Measurements from ENCODE around the gene LRP2BP.
"Not testable (repeated sequence)": the region's sequence is repeated elsewhere in the genome, so short reads cannot be mapped to it uniquely, and the experiment has no call there.

Gene LRP2BP

GRCh38 chr4:185369731-185370130 is 26.0 kb downstream of the LRP2BP start:
- no peak overlapping the region for H4K91ac ChIP-seq (ENCODE audit: low read length)
- no peak overlapping the region for H4K8ac ChIP-seq (ENCODE audit: low read length)
- no peak overlapping the region for H2AFZ ChIP-seq (ENCODE audit: low read depth, low read length)
- H3K23ac ChIP-seq (ENCODE audit: low read length in 2 of 2), result no peak overlapping the region
- H2BK12ac ChIP-seq (ENCODE audit: low read length in 2 of 2), result no peak overlapping the region
- no peaks in the 10 kb centered on the region for H3K27me3 ChIP-seq (ENCODE audit: control insufficient read depth in 1 of 2, insufficient read depth in 1 of 2, low read length in 2 of 2)
- H3K9me3 ChIP-seq (ENCODE audit: control insufficient read depth, low read length), result no peaks in the 10 kb centered on the region
- H3K36me3 ChIP-seq (ENCODE audit: control insufficient read depth in 1 of 2, insufficient read depth in 2 of 2, low read depth in 1 of 2, low read length in 2 of 2), result peaks cover 9 to 31% of the 10 kb centered on the region in 2 experiments
- H3K4me3 ChIP-seq (ENCODE audit: insufficient read depth in 1 of 2, low read depth in 1 of 2, low read length in 2 of 2), result no peak overlapping the region
- no peak overlapping the region for H3K14ac ChIP-seq (ENCODE audit: low read length in 2 of 2)
- H2BK120ac ChIP-seq (ENCODE audit: low read depth, low read length), result no peak overlapping the region
- no peaks in the 10 kb centered on the region for H3K79me1 ChIP-seq (replicated peaks; ENCODE audit: low read length, poor library complexity, severe bottlenecking)
- H3K4me1 ChIP-seq (ENCODE audit: control insufficient read depth, insufficient read depth, low read depth, low read length), result no peaks in the 10 kb centered on the region
- no peak overlapping the region for H2AK5ac ChIP-seq (ENCODE audit: low read length, severe bottlenecking)
- H2BK15ac ChIP-seq (ENCODE audit: low read depth, poor library complexity, severe bottlenecking), result no peak overlapping the region
- no peak overlapping the region for H2BK5ac ChIP-seq (ENCODE audit: low read depth, low read length, poor library complexity, severe bottlenecking)
- no peak overlapping the region for H3K4ac ChIP-seq (ENCODE audit: low read depth in 1 of 2, low read length in 2 of 2)
- no peak overlapping the region for H3K9ac ChIP-seq (ENCODE audit: low read length)
- no peak overlapping the region for H3K27ac ChIP-seq (ENCODE audit: low read length, poor library complexity, severe bottlenecking)
- DNase-seq, result no peak
- H3K4me2 ChIP-seq (ENCODE audit: low read length, poor library complexity, severe bottlenecking), result no peak overlapping the region
- H3K18ac ChIP-seq (ENCODE audit: low read depth in 1 of 2, low read length in 2 of 2), result no peak overlapping the region
- WGBS, result 90% methylated on average over 2 of the region's 3 CpGs

- H2AK5ac ChIP-seq (ENCODE audit: low read length, severe bottlenecking), result no peak overlapping the region
- no peak overlapping the region for H4K8ac ChIP-seq (ENCODE audit: low read length)
- H3K14ac ChIP-seq (ENCODE audit: low read length in 2 of 2), result no peak overlapping the region
- H2BK12ac ChIP-seq (ENCODE audit: low read length in 2 of 2), result no peak overlapping the region
- H3K4me3 ChIP-seq (ENCODE audit: insufficient read depth in 1 of 2, low read depth in 1 of 2, low read length in 2 of 2), result no peak overlapping the region
- no peak overlapping the region for H3K27ac ChIP-seq (ENCODE audit: low read length, poor library complexity, severe bottlenecking)
- no peak overlapping the region for H2BK120ac ChIP-seq (ENCODE audit: low read depth, low read length)
- H3K4ac ChIP-seq (ENCODE audit: low read depth in 1 of 2, low read length in 2 of 2), result no peak overlapping the region
- no peak overlapping the region for H2BK5ac ChIP-seq (ENCODE audit: low read depth, low read length, poor library complexity, severe bottlenecking)
- no peak overlapping the region for H2BK15ac ChIP-seq (ENCODE audit: low read depth, poor library complexity, severe bottlenecking)
- no peaks in the 10 kb centered on the region for H3K27me3 ChIP-seq (ENCODE audit: control insufficient read depth in 1 of 2, insufficient read depth in 1 of 2, low read length in 2 of 2)
- H3K4me1 ChIP-seq (ENCODE audit: control insufficient read depth, insufficient read depth, low read depth, low read length), result no peaks in the 10 kb centered on the region
- no peak overlapping the region for H3K9ac ChIP-seq (ENCODE audit: low read length)
- H3K79me1 ChIP-seq (replicated peaks; ENCODE audit: low read length, poor library complexity, severe bottlenecking), result no peaks in the 10 kb centered on the region
- H4K91ac ChIP-seq (ENCODE audit: low read length), result no peak overlapping the region
- H3K9me3 ChIP-seq (ENCODE audit: control insufficient read depth, low read length), result no peaks in the 10 kb centered on the region
- 85% methylated on average over 3 of the region's 5 CpGs for WGBS
- no peak overlapping the region for H3K23ac ChIP-seq (ENCODE audit: low read length in 2 of 2)
- H2AFZ ChIP-seq (ENCODE audit: low read depth, low read length), result no peak overlapping the region
- H3K4me2 ChIP-seq (ENCODE audit: low read length, poor library complexity, severe bottlenecking), result no peak overlapping the region
- peaks cover 3 to 17% of the 10 kb centered on the region in 2 experiments for H3K36me3 ChIP-seq (ENCODE audit: control insufficient read depth in 1 of 2, insufficient read depth in 2 of 2, low read depth in 1 of 2, low read length in 2 of 2)
- DNase-seq, result no peak
- no peak overlapping the region for H3K18ac ChIP-seq (ENCODE audit: low read depth in 1 of 2, low read length in 2 of 2)
Measured at GRCh38 chr4:185364886-185365285, 30.8 kb downstream of the LRP2BP start.

GRCh38 chr4:185363251-185363650 is 32.5 kb downstream of the LRP2BP start:
- Histone ChIP-seq H3K4me3 (ENCODE audit: insufficient read depth in 1 of 2, low read depth in 1 of 2, low read length in 2 of 2) (no peak overlapping the region), H3K18ac (ENCODE audit: low read depth in 1 of 2, low read length in 2 of 2) (no peak overlapping the region), H3K23ac (ENCODE audit: low read length in 2 of 2) (no peak overlapping the region), H4K91ac (ENCODE audit: low read length) (no peak overlapping the region), H3K4ac (ENCODE audit: low read depth in 1 of 2, low read length in 2 of 2) (no peak overlapping the region), H3K36me3 (ENCODE audit: control insufficient read depth in 1 of 2, insufficient read depth in 2 of 2, low read depth in 1 of 2, low read length in 2 of 2) (peaks cover 2 to 17% of the 10 kb centered on the region in 2 experiments), H4K8ac (ENCODE audit: low read length) (no peak overlapping the region), H3K27me3 (ENCODE audit: control insufficient read depth in 1 of 2, insufficient read depth in 1 of 2, low read length in 2 of 2) (no peaks in the 10 kb centered on the region), H2BK5ac (ENCODE audit: low read depth, low read length, poor library complexity, severe bottlenecking) (no peak overlapping the region), H3K79me1 (replicated peaks; ENCODE audit: low read length, poor library complexity, severe bottlenecking) (no peaks in the 10 kb centered on the region), H3K9me3 (ENCODE audit: control insufficient read depth, low read length) (no peaks in the 10 kb centered on the region), H3K14ac (ENCODE audit: low read length in 2 of 2) (no peak overlapping the region), H2AK5ac (ENCODE audit: low read length, severe bottlenecking) (no peak overlapping the region), H3K4me1 (ENCODE audit: control insufficient read depth, insufficient read depth, low read depth, low read length) (no peaks in the 10 kb centered on the region), H2AFZ (ENCODE audit: low read depth, low read length) (no peak overlapping the region), H2BK12ac (ENCODE audit: low read length in 2 of 2) (no peak overlapping the region), H3K4me2 (ENCODE audit: low read length, poor library complexity, severe bottlenecking) (no peak overlapping the region), H3K27ac (ENCODE audit: low read length, poor library complexity, severe bottlenecking) (no peak overlapping the region), H3K9ac (ENCODE audit: low read length) (no peak overlapping the region), H2BK15ac (ENCODE audit: low read depth, poor library complexity, severe bottlenecking) (no peak overlapping the region), H2BK120ac (ENCODE audit: low read depth, low read length) (no peak overlapping the region)
- no CpG with 5 or more reads among the region's 3 CpGs for WGBS
- DNase-seq, result no peak

GRCh38 chr4:185362570-185362969 is 33.2 kb downstream of the LRP2BP start:
- H3K9ac ChIP-seq (ENCODE audit: low read length); H2AFZ ChIP-seq (ENCODE audit: low read depth, low read length); H2BK15ac ChIP-seq (ENCODE audit: low read depth, poor library complexity, severe bottlenecking); H4K8ac ChIP-seq (ENCODE audit: low read length); H3K4me3 ChIP-seq (ENCODE audit: insufficient read depth in 1 of 2, low read depth in 1 of 2, low read length in 2 of 2); H3K23ac ChIP-seq (ENCODE audit: low read length in 2 of 2); H3K4ac ChIP-seq (ENCODE audit: low read depth in 1 of 2, low read length in 2 of 2); H3K18ac ChIP-seq (ENCODE audit: low read depth in 1 of 2, low read length in 2 of 2); H3K27me3 ChIP-seq (ENCODE audit: control insufficient read depth in 1 of 2, insufficient read depth in 1 of 2, low read length in 2 of 2); H3K27ac ChIP-seq (ENCODE audit: low read length, poor library complexity, severe bottlenecking); H2BK120ac ChIP-seq (ENCODE audit: low read depth, low read length); H3K9me3 ChIP-seq (ENCODE audit: control insufficient read depth, low read length); H2BK5ac ChIP-seq (ENCODE audit: low read depth, low read length, poor library complexity, severe bottlenecking); DNase-seq; H2AK5ac ChIP-seq (ENCODE audit: low read length, severe bottlenecking); H3K79me1 ChIP-seq (replicated peaks; ENCODE audit: low read length, poor library complexity, severe bottlenecking); H3K14ac ChIP-seq (ENCODE audit: low read length in 2 of 2); H2BK12ac ChIP-seq (ENCODE audit: low read length in 2 of 2); H4K91ac ChIP-seq (ENCODE audit: low read length); H3K4me1 ChIP-seq (ENCODE audit: control insufficient read depth, insufficient read depth, low read depth, low read length); H3K4me2 ChIP-seq (ENCODE audit: low read length, poor library complexity, severe bottlenecking): not testable (repeated sequence)
- peaks cover 0 to 16% of the 10 kb centered on the region in 2 experiments for H3K36me3 ChIP-seq (ENCODE audit: control insufficient read depth in 1 of 2, insufficient read depth in 2 of 2, low read depth in 1 of 2, low read length in 2 of 2)
- 91% methylated on average over 4 of the region's 6 CpGs for WGBS

Data from mesenchymal stem cell (in vitro differentiated cells and primary cell).